Body of pancreas (tissue), 4 donors: ENCODE results near the gene GRK1. TPM values are rescaled to one million over a fixed set of nuclear protein-coding genes. Genes with fewer than 3 reads are reported as not detected.

Source experiments
- ATAC-seq: fragments of 150-250 bp; one replicate; pipeline ENCODE4 v1.9.1; 2016
- DNase-seq, 4 donors: peaks; one replicate each; pipeline ENCODE4 v3.0.0-alpha.2; 2019
- H3K27ac ChIP-seq, 4 donors: fragments of 200-600 bp; sonication (generic); 1 replicate in 3 of 4; 2 replicates in 1 of 4; pipeline versions ENCODE4 v1.5.1 to v1.6.1; 2016 to 2019; ENCODE audit warnings: mild to moderate bottlenecking in 1 of 4, mixed read lengths in 1 of 4, moderate library complexity in 1 of 4
- H3K27me3 ChIP-seq, 2 donors: fragments of 200-600 bp; sonication (generic); one replicate each; pipeline ENCODE4 v1.6.0; 2016; ENCODE audit warnings: mild to moderate bottlenecking in 1 of 2
- H3K36me3 ChIP-seq, 2 donors: fragments of 200-600 bp; sonication (generic); replicated peaks in 1 of 2; 2 replicates each; pipeline ENCODE4 v1.5.1; 2016; ENCODE audit warnings: low read depth in 2 of 2; ENCODE audit not compliant: insufficient read depth in 1 of 2
- H3K4me1 ChIP-seq: fragments of 200-600 bp; sonication (generic); one replicate; pipeline ENCODE4 v1.6.0; 2016
- H3K4me3 ChIP-seq, 2 donors: fragments of 200-600 bp; sonication (generic); 1 replicate in 1 of 2; 2 replicates in 1 of 2; pipeline ENCODE4 v1.5.1; 2016 to 2019
- H3K9me3 ChIP-seq, 3 donors: fragments of 200-600 bp; sonication (generic); 1 replicate in 2 of 3; 2 replicates in 1 of 3; pipeline ENCODE4 v1.5.1; 2016
- CTCF ChIP-seq, 7 experiments: fragments of 450-650 bp in 4 of 7; fragments of 200-600 bp in 3 of 7; sonication (generic) in 3 of 7; IDR thresholded peaks; one replicate each; pipeline ENCODE4 v1.5.1; 2016 to 2019; ENCODE audit warnings: antibody characterized with exemption in 7 of 7
- POLR2A ChIP-seq, 3 donors: fragments of 450-650 bp; IDR thresholded peaks; one replicate each; pipeline ENCODE4 v1.6.1; 2016; ENCODE audit warnings: antibody characterized with exemption in 3 of 3, mild to moderate bottlenecking in 2 of 3
- WGBS, 2 donors: methylation state at CpG; one replicate each; pipeline ENCODE4 v1.1.5; 2017; 5-methylcytosine and 5-hydroxymethylcytosine counted together
- intact Hi-C: fragments of 100-400 bp; cut with DNase I; formaldehyde crosslinking; loops from one replicate; pipeline ENCODE4 v1.15.1; 2023
- total RNA-seq, 2 donors: library from RNA; depleted of rRNA; stranded (reverse); fragments of >200 nt; gene quantifications; one replicate each; pipeline ENCODE4 v1.1.0, GENCODE V29; 2016

Gene GRK1
- total RNA-seq, 2 donors from 2014 or later, result not detected

GRCh38 chr13:113660066-113660465 is 7.0 kb upstream of the GRK1 start:
- no peak for ATAC-seq
- WGBS, 2 donors, result 60 to 63% methylated on average over 3 of the region's 3 CpGs
- H3K4me3 ChIP-seq, result no peak overlapping the region
- H3K27ac ChIP-seq, result no peak overlapping the region
- peak in 2 of 4 donors; percentile 3 for DNase-seq
- TF ChIP-seq POLR2A (IDR thresholded peaks at IDR 0.05), result no peak
- no peak for TF ChIP-seq CTCF (IDR thresholded peaks at IDR 0.05)
- H3K9me3 ChIP-seq, result no peaks in the 10 kb centered on the region
- no peaks in the 10 kb centered on the region for H3K36me3 ChIP-seq
- H3K4me1 ChIP-seq, result peaks cover 6% of the 10 kb centered on the region
- intact Hi-C loops, result no loop called here
- H3K27me3 ChIP-seq, result no peaks in the 10 kb centered on the region

- intact Hi-C loops, result no loop called here
These were observed 5.5 kb upstream of the GRK1 start for GRCh38 chr13:113661509-113661908.

GRCh38 chr13:113663934-113664333 is 3.1 kb upstream of the GRK1 start:
- Histone ChIP-seq H3K27me3 (no peaks in the 10 kb centered on the region), H3K4me1 (peaks cover 8% of the 10 kb centered on the region), H3K9me3 (no peaks in the 10 kb centered on the region), H3K36me3 (no peaks in the 10 kb centered on the region), H3K27ac (no peak overlapping the region), H3K4me3 (no peak overlapping the region)
- intact Hi-C loops, result no loop called here
- peak in 2 of 4 donors; percentile 3 to 4 for DNase-seq
- no peak for ATAC-seq
- TF ChIP-seq CTCF (IDR thresholded peaks at IDR 0.05), result no peak
- no peak for TF ChIP-seq POLR2A (IDR thresholded peaks at IDR 0.05)
- 79 to 87% methylated on average over 15 of the region's 15 CpGs for WGBS, 2 donors

More at GRCh38 chr13:113661509-113661908, 5.5 kb upstream of the GRK1 start:
- H3K27me3 ChIP-seq, result no peaks in the 10 kb centered on the region
- no peaks in the 10 kb centered on the region for H3K9me3 ChIP-seq
- no peaks in the 10 kb centered on the region for H3K36me3 ChIP-seq
- DNase-seq (no peak), ATAC-seq (no peak)
- TF ChIP-seq CTCF (IDR thresholded peaks at IDR 0.05) (no peak), POLR2A (IDR thresholded peaks at IDR 0.05) (no peak)
- 65% methylated on average over 2 of the region's 2 CpGs for WGBS, 2 donors
- H3K4me1 ChIP-seq, result peaks cover 8% of the 10 kb centered on the region
- no peak overlapping the region for H3K27ac ChIP-seq
- no peak overlapping the region for H3K4me3 ChIP-seq

- no peak overlapping the region for H3K4me3 ChIP-seq
- H3K4me1 ChIP-seq, result peaks cover 8% of the 10 kb centered on the region
- no peak for TF ChIP-seq POLR2A (IDR thresholded peaks at IDR 0.05)
- TF ChIP-seq CTCF (IDR thresholded peaks at IDR 0.05), result no peak
- H3K27me3 ChIP-seq, result no peaks in the 10 kb centered on the region
- no peaks in the 10 kb centered on the region for H3K9me3 ChIP-seq
- WGBS, 2 donors, result 21 to 25% methylated on average over 20 to 21 of the region's 21 CpGs
- H3K36me3 ChIP-seq, result no peaks in the 10 kb centered on the region
- ATAC-seq (peak; percentile 53), DNase-seq (peak in 3 of 4 donors; percentile 24 to 35 (median 27))
- intact Hi-C loops, result no loop called here
- H3K27ac ChIP-seq, result no peak overlapping the region
These were observed 2.0 kb upstream of the GRK1 start for GRCh38 chr13:113664751-113665596.
